Spinal cord (tissue), 10 donors: ENCODE measurements around the gene PRDM16. TPM values are rescaled to one million over a fixed set of nuclear protein-coding genes. Genes with fewer than 3 reads are reported as not detected.

Source experiments
- DNase-seq, 6 donors: peaks; one replicate each; pipeline versions ENCODE4 v3.0.0 to v3.0.0-alpha.2; 2013 to 2015; ENCODE audit warnings: low spot score in 6 of 6, low read depth in 4 of 6
- H3K27ac ChIP-seq: one replicate; pipeline ENCODE4 v1.5.1; 2013; ENCODE audit warnings: low read depth, low read length, control low read depth
- H3K27me3 ChIP-seq: one replicate; pipeline ENCODE4 v1.6.1; 2013; ENCODE audit warnings: low read length; ENCODE audit not compliant: control insufficient read depth, insufficient read depth
- H3K36me3 ChIP-seq: one replicate; pipeline ENCODE4 v1.6.1; 2013; ENCODE audit warnings: low read length; ENCODE audit not compliant: control insufficient read depth, insufficient read depth
- H3K4me1 ChIP-seq: one replicate; pipeline ENCODE4 v1.6.1; 2013; ENCODE audit warnings: low read length; ENCODE audit not compliant: control insufficient read depth, insufficient read depth
- H3K4me3 ChIP-seq: one replicate; pipeline ENCODE4 v1.5.1; 2013; ENCODE audit warnings: low read depth, low read length, control low read depth
- H3K9me3 ChIP-seq: one replicate; pipeline ENCODE4 v1.6.1; 2013; ENCODE audit warnings: low read length; ENCODE audit not compliant: control insufficient read depth, insufficient read depth
- WGBS: methylation state at CpG from one replicate; pipeline ENCODE4 v1.1.5; 2013; ENCODE audit warnings: missing lambda C conversion rate; ENCODE audit not compliant: insufficient coverage; 5-methylcytosine and 5-hydroxymethylcytosine counted together
- polyA plus RNA-seq, 2 donors: library from polyadenylated mRNA; unstranded; fragments of 120-200 nt; gene quantifications; one replicate each; pipeline ENCODE4 v1.2.1, GENCODE V29; 2013; ENCODE audit not compliant: insufficient read length in 2 of 2
- total RNA-seq, 2 donors: library from RNA; depleted of rRNA in 1 of 2; stranded (reverse); fragments of 120-200 nt in 1 of 2; fragments of >200 nt in 1 of 2; gene quantifications; one replicate each; pipeline versions ENCODE4 v1.2.3 to v1.2.4, GENCODE V29; 2013 to 2014
- donor health status: healthy.

Gene PRDM16
- total and polyA plus RNA-seq, 4 donors = 6.1 to 8.3 (median 7.3) TPM

- WGBS = 79% methylated on average over 17 of the region's 21 CpGs
- H3K27me3 ChIP-seq = peaks cover 3% of the 10 kb centered on the region
- H3K4me1 ChIP-seq = peaks cover 40% of the 10 kb centered on the region
- no peaks in the 10 kb centered on the region for H3K36me3 ChIP-seq
- H3K9me3 ChIP-seq = peaks cover 1% of the 10 kb centered on the region
- no peak overlapping the region for H3K4me3 ChIP-seq
- H3K27ac ChIP-seq = no peak overlapping the region
- peak in 1 of 6 donors; percentile 30 for DNase-seq
These were observed 192.3 kb downstream of the PRDM16 start for GRCh38 chr1:3261007-3261968.

- peaks cover 40% of the 10 kb centered on the region for H3K4me1 ChIP-seq
- H3K9me3 ChIP-seq = peaks cover under 1% of the 10 kb centered on the region
- no peak overlapping the region for H3K27ac ChIP-seq
- H3K36me3 ChIP-seq = no peaks in the 10 kb centered on the region
- no peak for DNase-seq
- H3K27me3 ChIP-seq = peaks cover 3% of the 10 kb centered on the region
- H3K4me3 ChIP-seq = no peak overlapping the region
- whole genome bisulfite sequencing = 84% methylated on average over 10 of the region's 11 CpGs
These were observed 193.1 kb downstream of the PRDM16 start for GRCh38 chr1:3261969-3262579.

- peaks cover under 1% of the 10 kb centered on the region for H3K36me3 ChIP-seq
- no peak overlapping the region for H3K4me3 ChIP-seq
- H3K27me3 ChIP-seq = peaks cover 3% of the 10 kb centered on the region
- H3K4me1 ChIP-seq = peaks cover 40% of the 10 kb centered on the region
- H3K27ac ChIP-seq = no peak overlapping the region
- no peak for DNase-seq
- H3K9me3 ChIP-seq = no peaks in the 10 kb centered on the region
- 79% methylated on average over 24 of the region's 26 CpGs for WGBS
These were observed 193.8 kb downstream of the PRDM16 start for GRCh38 chr1:3262681-3263286.

- Histone ChIP-seq H3K9me3 (no peaks in the 10 kb centered on the region), H3K36me3 (peaks cover 3% of the 10 kb centered on the region), H3K27ac (no peak overlapping the region), H3K4me1 (peaks cover 40% of the 10 kb centered on the region), H3K27me3 (peaks cover 3% of the 10 kb centered on the region), H3K4me3 (no peak overlapping the region)
- 84% methylated on average over 10 of the region's 10 CpGs for WGBS
- DNase-seq = no peak
These were observed 194.8 kb downstream of the PRDM16 start for GRCh38 chr1:3263790-3264189.

- DNase-seq = no peak
- Histone ChIP-seq H3K4me1 (peaks cover 35% of the 10 kb centered on the region), H3K27ac (no peak overlapping the region), H3K9me3 (no peaks in the 10 kb centered on the region), H3K36me3 (peaks cover 3% of the 10 kb centered on the region), H3K27me3 (peaks cover 3% of the 10 kb centered on the region), H3K4me3 (no peak overlapping the region)
- 81% methylated on average over 10 of the region's 10 CpGs for WGBS
These were observed 195.5 kb downstream of the PRDM16 start for GRCh38 chr1:3264456-3264855.

- Histone ChIP-seq H3K4me1 (peaks cover 39% of the 10 kb centered on the region), H3K27ac (no peak overlapping the region), H3K9me3 (no peaks in the 10 kb centered on the region), H3K36me3 (peaks cover 3% of the 10 kb centered on the region), H3K4me3 (no peak overlapping the region), H3K27me3 (peaks cover 3% of the 10 kb centered on the region)
- peak in 1 of 6 donors; percentile 74 for DNase-seq
- 81% methylated on average over 35 of the region's 53 CpGs for WGBS
These were observed 197.1 kb downstream of the PRDM16 start for GRCh38 chr1:3265835-3266805.

- peaks cover 3% of the 10 kb centered on the region for H3K27me3 ChIP-seq
- peaks cover 42% of the 10 kb centered on the region for H3K4me1 ChIP-seq
- no peak for DNase-seq
- 93% methylated on average over 27 of the region's 27 CpGs for WGBS
- H3K4me3 ChIP-seq = no peak overlapping the region
- H3K9me3 ChIP-seq = no peaks in the 10 kb centered on the region
- peaks cover 3% of the 10 kb centered on the region for H3K36me3 ChIP-seq
- H3K27ac ChIP-seq = no peak overlapping the region
These were observed 198.0 kb downstream of the PRDM16 start for GRCh38 chr1:3266870-3267549.

- H3K9me3 ChIP-seq = no peaks in the 10 kb centered on the region
- H3K4me1 ChIP-seq = peaks cover 42% of the 10 kb centered on the region
- H3K4me3 ChIP-seq = no peak overlapping the region
- 81% methylated on average over 43 of the region's 43 CpGs for whole genome bisulfite sequencing
- H3K27me3 ChIP-seq = peaks cover 3% of the 10 kb centered on the region
- H3K27ac ChIP-seq = no peak overlapping the region
- peaks cover 9% of the 10 kb centered on the region for H3K36me3 ChIP-seq
- DNase-seq = no peak
These were observed 198.7 kb downstream of the PRDM16 start for GRCh38 chr1:3267550-3268270.
